ENCODE data around the gene GUCY2F. TPM values are rescaled to one million over a fixed set of nuclear protein-coding genes. Genes with fewer than 3 reads are reported as not detected.

The GUCY2F gene
- not detected for polyA plus RNA-seq (ENCODE audit: insufficient read length)

DNA sequence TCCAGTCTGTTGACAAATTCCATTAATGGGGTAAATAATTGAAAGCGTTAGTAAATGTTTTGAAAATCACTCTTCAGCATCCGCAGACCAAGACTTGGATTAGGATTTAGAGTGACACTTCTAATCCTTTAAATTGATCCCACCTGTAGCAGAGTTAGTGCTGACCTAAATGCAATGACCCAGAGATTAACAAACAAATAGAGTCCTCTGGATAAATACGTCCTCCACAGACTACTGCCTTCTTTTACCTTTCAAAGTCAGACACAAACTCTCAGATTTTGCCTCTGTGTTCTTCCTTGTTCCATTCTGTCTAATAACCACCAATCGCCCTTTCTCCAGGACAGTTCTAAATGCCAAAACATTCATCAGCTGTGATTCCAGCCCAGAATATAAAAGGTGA, at the start of gene GUCY2F:
TSS of gene GUCY2F (minus strand) at position 101 of the 400 bp plus-strand sequence. CDS start 6,150 bp downstream, outside the sequence.
- no peak for DNase-seq

- no peak for DNase-seq
Observed at GRCh38 chrX:109519001-109519400, 37.1 kb upstream of the GUCY2F start.

DNA sequence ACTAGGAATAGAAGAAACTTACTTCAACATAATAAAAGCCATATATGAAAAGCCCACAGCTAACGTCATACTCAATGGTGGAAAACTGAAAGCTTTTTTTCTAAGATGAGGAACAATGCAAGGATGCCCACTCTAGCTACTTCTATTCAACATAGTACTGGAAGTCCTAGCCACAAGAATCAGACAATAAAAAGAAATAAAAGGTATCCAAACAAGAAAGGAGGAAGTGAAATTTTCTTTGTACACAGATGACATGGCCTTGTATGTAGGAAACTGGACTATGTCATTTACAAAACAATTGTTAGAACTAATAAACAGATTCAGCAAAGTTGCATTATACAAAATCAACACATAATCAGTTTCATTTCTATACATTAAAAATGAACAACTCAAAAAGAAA, 29.2 kb upstream of the GUCY2F start:
- no peak for DNase-seq

DNA sequence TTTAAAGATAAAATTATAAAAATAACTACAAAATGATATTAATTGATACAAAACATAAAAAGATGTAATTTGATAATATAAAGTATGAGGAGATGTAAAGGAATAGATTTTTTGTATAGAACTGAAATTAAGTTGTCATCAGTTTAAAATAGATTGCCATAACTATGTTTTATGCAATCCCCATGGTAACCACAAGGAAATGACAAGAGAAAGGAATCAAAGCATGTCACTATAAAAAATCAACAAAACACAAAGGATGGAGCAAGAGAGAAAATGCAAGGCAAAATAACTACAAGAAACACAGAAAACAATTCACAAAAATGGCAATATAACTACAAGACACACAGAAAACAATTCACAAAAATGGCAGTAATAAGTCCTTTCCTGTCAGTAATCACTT, 27.0 kb upstream of the GUCY2F start:
- DNase-seq: no peak

DNA sequence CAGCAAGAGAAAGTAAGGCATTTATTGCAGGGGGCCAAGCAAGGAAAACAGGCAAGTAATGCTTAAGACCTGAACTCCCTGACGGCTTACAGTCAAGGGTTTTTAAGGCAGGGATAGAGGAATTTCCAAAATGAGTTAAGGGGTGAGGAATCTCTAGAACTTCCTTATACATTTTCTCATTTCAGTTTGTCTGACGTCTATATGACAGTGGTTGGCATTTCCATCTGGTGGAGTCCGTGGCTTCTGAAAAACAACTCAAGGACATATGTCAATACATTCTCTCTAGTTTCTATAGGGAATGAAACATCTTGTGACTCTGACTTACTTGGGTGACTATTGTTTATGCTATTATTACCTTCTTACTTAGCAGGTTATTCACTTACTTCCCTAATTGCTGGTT, 19.3 kb upstream of the GUCY2F start:
- no peak for DNase-seq

DNA sequence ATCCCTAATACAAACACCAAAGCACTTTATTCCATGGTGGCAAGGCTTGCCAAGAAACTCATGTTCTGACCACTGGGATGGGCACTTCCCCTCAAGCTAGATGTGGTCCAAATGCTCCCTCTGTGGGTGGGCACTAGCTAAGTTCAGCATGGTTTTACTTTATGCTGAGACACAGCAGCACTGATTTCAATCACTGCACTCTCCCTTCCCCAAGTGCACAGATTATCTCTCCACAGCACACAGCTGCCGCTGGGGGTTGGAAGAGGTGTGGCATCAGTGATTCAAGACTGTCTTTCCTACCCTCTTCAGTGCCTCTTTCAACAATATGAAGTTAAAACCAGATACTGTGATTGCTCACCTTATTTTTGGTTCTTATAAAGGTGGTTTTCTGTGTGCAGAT, 16.5 kb upstream of the GUCY2F start:
- no peak for DNase-seq

GRCh38 chrX:109489174-109489573, 7.3 kb upstream of the GUCY2F start:
- DNase-seq: no peak

- no peak for DNase-seq
Observed at GRCh38 chrX:109487640-109488039, 5.8 kb upstream of the GUCY2F start.

- DNase-seq: peak; percentile 43
Observed at GRCh38 chrX:109485470-109486340, 3.8 kb upstream of the GUCY2F start.

- DNase-seq: no peak
Observed at GRCh38 chrX:109484886-109485285, 3.0 kb upstream of the GUCY2F start.

DNA sequence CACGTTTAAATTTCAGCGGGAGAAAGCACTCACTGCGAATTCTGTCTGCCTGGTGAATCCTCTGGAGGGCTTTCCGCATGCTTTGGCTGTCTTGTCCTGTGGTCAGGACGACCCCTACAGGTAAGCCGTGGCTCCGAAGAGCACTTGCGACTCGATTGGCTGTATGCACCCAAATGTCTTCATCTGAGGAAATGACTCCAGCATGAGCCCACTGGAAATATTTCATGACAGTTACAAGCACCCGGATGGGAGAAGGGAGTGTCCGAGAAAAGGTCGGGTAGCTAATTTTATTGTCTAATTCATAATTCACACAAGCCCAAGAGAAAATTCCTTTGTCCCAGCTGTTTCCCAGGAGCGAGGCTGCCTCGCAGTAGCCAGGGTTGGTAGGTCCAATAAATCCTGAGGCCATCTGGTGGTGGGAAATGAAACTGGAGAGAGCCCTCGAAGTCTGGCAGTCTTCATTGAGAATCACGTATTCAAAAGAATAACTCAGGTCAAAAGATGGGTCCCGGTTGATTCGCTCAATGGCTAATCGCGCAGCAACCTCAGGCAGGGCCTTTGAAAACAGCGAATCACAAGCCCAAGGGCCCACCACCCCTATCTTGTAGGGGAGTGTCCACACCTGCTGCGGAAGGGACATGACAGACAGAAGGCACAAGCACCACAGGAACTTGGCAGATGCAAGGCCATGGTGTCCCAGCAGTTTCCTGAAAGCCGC, 6.6 kb downstream of the GUCY2F start:
- peak; percentile 46 for DNase-seq

DNA sequence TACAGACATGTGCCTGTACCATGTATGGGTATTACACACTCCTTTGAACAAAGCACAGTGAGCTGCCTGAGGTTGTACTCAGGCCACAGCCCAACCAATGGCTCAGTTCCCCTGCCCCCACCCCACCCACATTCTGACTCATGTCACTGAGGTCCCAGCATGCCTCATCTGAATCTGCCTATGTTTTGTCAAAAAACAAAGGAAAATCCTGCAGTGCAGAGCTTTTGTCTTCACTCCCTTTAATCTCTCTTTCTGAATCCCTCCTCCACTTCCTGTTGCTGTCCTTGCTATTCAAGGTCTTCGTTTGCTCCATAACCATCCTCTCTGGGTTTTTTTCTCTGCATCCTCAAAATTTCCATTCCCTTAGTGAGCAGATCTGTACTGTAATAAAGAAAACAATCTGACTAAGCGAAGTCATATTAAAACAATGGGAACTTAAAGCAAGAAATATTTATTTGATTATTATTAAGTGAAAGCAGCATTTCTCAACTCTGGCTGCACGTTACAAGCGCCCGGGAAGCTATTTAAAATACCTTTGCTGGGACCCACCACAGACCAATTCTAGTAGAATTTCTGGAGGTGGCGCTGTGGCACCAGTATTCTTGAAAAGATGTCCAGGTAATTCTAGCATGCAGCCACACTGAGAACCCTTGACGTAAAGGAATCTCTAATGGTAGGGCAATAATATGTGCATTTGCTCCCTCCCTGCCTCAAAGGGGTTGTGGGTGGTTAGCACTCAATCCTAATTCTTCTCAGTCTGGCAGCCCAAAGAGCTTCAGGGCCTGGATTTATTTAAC, 8.7 kb downstream of the GUCY2F start:
- DNase-seq: no peak

DNA sequence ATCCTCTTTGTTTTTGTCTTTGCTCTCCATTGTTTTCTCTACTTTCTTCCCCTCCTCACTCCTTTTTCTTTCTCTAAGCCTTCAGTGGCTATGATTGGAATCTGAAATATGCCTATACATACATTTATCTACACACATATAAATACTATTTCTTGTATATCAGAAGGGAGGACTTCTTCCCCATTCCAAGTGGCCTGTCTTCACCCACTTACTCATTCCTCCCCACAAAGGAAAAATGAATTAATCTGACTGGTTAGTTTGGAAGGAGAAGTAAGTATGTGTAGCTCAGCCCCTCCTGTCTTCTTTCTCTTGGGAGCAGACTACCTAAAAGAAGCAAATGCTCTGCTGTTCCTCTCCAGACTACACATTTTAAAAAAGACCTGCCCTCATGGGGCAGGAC, 17.7 kb downstream of the GUCY2F start:
- no peak for DNase-seq

GRCh38 chrX:109463784-109464183, 18.1 kb downstream of the GUCY2F start:
- no peak for DNase-seq

- no peak for DNase-seq
Observed at GRCh38 chrX:109448282-109448938, 33.5 kb downstream of the GUCY2F start.

GRCh38 chrX:109441266-109441665, 40.6 kb downstream of the GUCY2F start:
- no peak for DNase-seq

DNA sequence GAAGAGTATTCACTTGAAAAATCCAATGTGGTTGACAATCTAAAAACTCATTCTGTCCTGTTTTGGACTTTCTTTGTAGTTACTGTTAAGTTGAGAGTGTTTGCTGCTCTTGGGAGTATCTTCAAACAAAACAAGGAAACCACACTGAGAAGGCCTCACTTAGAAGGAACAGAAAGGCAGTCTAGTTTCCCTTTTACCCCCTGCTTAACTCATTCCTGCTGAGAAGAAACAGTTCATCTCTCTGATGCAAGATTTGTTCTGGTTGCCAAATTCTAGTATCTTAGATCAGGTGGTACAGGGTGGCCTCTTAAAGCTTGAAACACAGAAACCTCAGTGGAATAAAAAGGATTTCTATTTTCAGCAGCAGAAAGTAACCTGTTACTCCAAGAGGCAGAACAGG, 41.4 kb downstream of the GUCY2F start:
- DNase-seq: no peak

DNA sequence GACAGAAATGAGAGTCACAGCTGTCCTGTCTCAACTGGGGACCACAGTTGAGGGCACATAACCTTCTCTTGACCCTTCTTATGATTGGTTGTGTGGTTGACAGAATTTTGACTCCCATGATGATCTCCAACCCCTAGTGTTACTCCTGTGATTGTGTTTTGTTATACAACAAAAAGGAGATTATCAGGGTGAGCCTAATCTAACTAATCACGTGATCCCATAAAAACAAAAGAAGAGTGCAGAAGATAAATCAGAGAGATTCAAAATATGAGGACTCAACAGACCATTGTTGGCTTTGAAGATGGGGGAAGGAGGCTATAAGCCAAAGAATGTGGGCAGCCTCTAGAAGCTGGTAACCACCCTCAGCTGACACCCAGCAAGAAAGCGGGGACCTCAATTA, 72.7 kb downstream of the GUCY2F start:
- no peak for DNase-seq

DNA sequence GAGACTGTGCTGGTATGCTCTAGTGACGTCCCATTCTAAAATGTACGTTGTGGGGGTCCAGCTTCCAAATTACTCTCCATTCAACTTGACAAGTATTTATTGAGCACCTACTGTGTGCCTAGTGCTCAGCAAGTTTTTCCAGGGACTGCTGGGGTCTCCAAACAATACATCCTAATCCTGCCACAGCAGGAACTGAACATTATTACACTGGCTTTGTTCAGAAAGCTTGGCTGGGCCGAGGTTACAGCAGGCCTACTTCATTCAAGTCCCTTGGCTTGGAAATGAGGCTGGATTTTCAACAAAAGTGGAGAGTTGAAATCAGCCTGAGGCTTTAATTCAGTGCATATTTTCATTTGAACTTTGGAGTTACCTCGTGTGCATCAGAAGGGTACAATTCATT, 78.0 kb downstream of the GUCY2F start:
- no peak for DNase-seq

- DNase-seq: no peak
Observed at GRCh38 chrX:109399831-109400230, 82.1 kb downstream of the GUCY2F start.

GRCh38 chrX:109398833-109399232, 83.1 kb downstream of the GUCY2F start:
- DNase-seq: no peak

- DNase-seq: no peak
Observed at GRCh38 chrX:109398061-109398460, 83.8 kb downstream of the GUCY2F start.

GRCh38 chrX:109393859-109394258, 88.0 kb downstream of the GUCY2F start:
- no peak for DNase-seq

All from hindlimb muscle (tissue), 1 donor.